GM23338 (cell line): ENCODE measurements around the gene CLSTN2. TPM values are rescaled to one million over a fixed set of nuclear protein-coding genes. Genes with fewer than 3 reads are reported as not detected.
A peak's percentile ranks its signal among the peaks of the same experiment; 100 is the strongest.

ENCODE experiments used
- ATAC-seq: fragments of 200-7000 bp; cut with Tn5 transposase; 3 replicates; pipeline ENCODE4 v1.9.1; 2020
- DNase-seq: peaks from one replicate; pipeline ENCODE4 v3.0.0-alpha.2; 2015; ENCODE audit warnings: low spot score
- H2AFZ ChIP-seq: fragments of 200-600 bp; sonication (generic); 2 replicates; pipeline ENCODE4 v1.8.0; 2016; ENCODE audit warnings: antibody characterized with exemption, mild to moderate bottlenecking, moderate library complexity
- H3F3A ChIP-seq: fragments of 200-600 bp; sonication (generic); replicated peaks from 2 replicates; pipeline ENCODE4 v1.8.0; 2017; ENCODE audit warnings: antibody characterized with exemption, mixed run types, low read depth
- H3K27ac ChIP-seq: fragments of 200-600 bp; sonication (generic); 2 replicates; pipeline ENCODE4 v1.6.1; 2016; ENCODE audit warnings: low read depth
- H3K27me3 ChIP-seq: fragments of 200-600 bp; sonication (generic); 2 replicates; pipeline ENCODE4 v1.8.0; 2016; ENCODE audit warnings: mild to moderate bottlenecking, mixed run types, moderate library complexity; ENCODE audit not compliant: insufficient read depth
- H3K36me3 ChIP-seq: fragments of 200-600 bp; sonication (generic); 2 replicates; pipeline ENCODE4 v1.8.0; 2016; ENCODE audit warnings: mild to moderate bottlenecking; ENCODE audit not compliant: insufficient read depth
- H3K4me1 ChIP-seq: fragments of 200-600 bp; sonication (generic); 2 replicates; pipeline ENCODE4 v1.8.0; 2016; ENCODE audit warnings: mild to moderate bottlenecking, moderate library complexity; ENCODE audit not compliant: insufficient read depth
- H3K4me2 ChIP-seq: fragments of 200-600 bp; sonication (generic); 2 replicates; pipeline ENCODE4 v1.7.1; 2017; ENCODE audit warnings: mixed run types
- H3K4me3 ChIP-seq: fragments of 200-600 bp; sonication (generic); 2 replicates; pipeline ENCODE4 v1.6.1; 2016; ENCODE audit warnings: mixed run types
- H3K79me2 ChIP-seq: fragments of 200-600 bp; sonication (generic); replicated peaks from 2 replicates; pipeline ENCODE4 v1.8.0; 2017; ENCODE audit warnings: mild to moderate bottlenecking; ENCODE audit not compliant: insufficient read depth
- H3K9me2 ChIP-seq: fragments of 200-600 bp; sonication (generic); 2 replicates; pipeline ENCODE4 v1.8.0; 2017; ENCODE audit not compliant: insufficient read depth
- H4K20me1 ChIP-seq: fragments of 200-600 bp; sonication (generic); replicated peaks from 2 replicates; pipeline ENCODE4 v1.8.0; 2017; ENCODE audit warnings: mild to moderate bottlenecking; ENCODE audit not compliant: insufficient read depth
- H3K27ac Mint-ChIP-seq: 2 replicates; pipeline ENCODE4 v1.8.0; 2020; ENCODE audit warnings: inconsistent platforms, mild to moderate bottlenecking, moderate library complexity, mixed read lengths
- H3K27me3 Mint-ChIP-seq: 3 replicates; pipeline ENCODE4 v1.8.0; 2022; ENCODE audit warnings: low read depth, mild to moderate bottlenecking, moderate library complexity, mixed read lengths, inconsistent platforms; ENCODE audit not compliant: insufficient read depth, poor library complexity
- H3K36me3 Mint-ChIP-seq: 3 replicates; pipeline ENCODE4 v1.8.0; 2021; ENCODE audit warnings: low read depth, mild to moderate bottlenecking, inconsistent platforms, moderate library complexity, mixed read lengths
- H3K4me1 Mint-ChIP-seq: 3 replicates; pipeline ENCODE4 v1.8.0; 2020; ENCODE audit warnings: mild to moderate bottlenecking, inconsistent platforms, mixed read lengths
- H3K4me3 Mint-ChIP-seq: 3 replicates; pipeline ENCODE4 v1.8.0; 2021; ENCODE audit warnings: moderate library complexity, mild to moderate bottlenecking, inconsistent platforms, mixed read lengths
- H3K9me3 Mint-ChIP-seq: 3 replicates; pipeline ENCODE4 v1.8.0; 2020; ENCODE audit warnings: moderate library complexity, mild to moderate bottlenecking, inconsistent platforms, mixed read lengths
- CREB1 ChIP-seq: fragments of 250-450 bp; sonication (Bioruptor Pico); IDR thresholded peaks from 2 replicates; pipeline ENCODE4 v1.5.0; 2020; ENCODE audit warnings: low read depth, mild to moderate bottlenecking, moderate library complexity
- ETS1 ChIP-seq: IDR thresholded peaks from 2 replicates; pipeline ENCODE4 v1.6.1; 2016; ENCODE audit warnings: antibody characterized with exemption
- EZH2 ChIP-seq: fragments of 200-600 bp; sonication (generic); IDR thresholded peaks from one replicate; pipeline ENCODE4 v1.8.0; 2017; ENCODE audit warnings: antibody characterized with exemption, mild to moderate bottlenecking, low read depth; ENCODE audit not compliant: unreplicated experiment
- EZH2phosphoT487 ChIP-seq: fragments of 200-600 bp; sonication (generic); IDR thresholded peaks from one replicate; pipeline ENCODE4 v1.8.1; 2018; ENCODE audit warnings: antibody characterized with exemption; ENCODE audit not compliant: unreplicated experiment
- JUNB ChIP-seq: IDR thresholded peaks from one replicate; pipeline ENCODE4 v1.6.1; 2016; ENCODE audit warnings: antibody characterized with exemption; ENCODE audit not compliant: unreplicated experiment
- NANOG ChIP-seq: IDR thresholded peaks from 2 replicates; pipeline ENCODE4 v1.6.1; 2016; ENCODE audit warnings: antibody characterized with exemption, borderline replicate concordance
- POLR2AphosphoS5 ChIP-seq: IDR thresholded peaks from 2 replicates; pipeline ENCODE4 v1.6.1; 2016; ENCODE audit warnings: antibody characterized with exemption, low read depth
- REST ChIP-seq: IDR thresholded peaks from one replicate; pipeline ENCODE4 v1.6.1; 2018; ENCODE audit warnings: antibody characterized with exemption; ENCODE audit not compliant: unreplicated experiment
- STAT1 ChIP-seq: IDR thresholded peaks from one replicate; pipeline ENCODE4 v1.6.1; 2016; ENCODE audit warnings: antibody characterized with exemption; ENCODE audit not compliant: unreplicated experiment
- ZNF114 ChIP-seq: fragments of 250-450 bp; sonication (Bioruptor Pico); IDR thresholded peaks from 2 replicates; pipeline ENCODE4 v1.5.0; 2020; ENCODE audit warnings: mild to moderate bottlenecking, moderate library complexity
- ZNF331 ChIP-seq: fragments of 250-450 bp; sonication (Bioruptor Pico); IDR thresholded peaks from 2 replicates; pipeline ENCODE4 v1.5.0; 2020; ENCODE audit warnings: low read depth, mild to moderate bottlenecking, moderate library complexity
- polyA plus RNA-seq: library from polyadenylated mRNA; unstranded; fragments of >200 nt; fragmentation: Nextera tagmentation; extraction: Ambion mirVana; gene quantifications from 2 replicates; pipeline ENCODE4 v1.2.1, GENCODE V29; 2016
- total RNA-seq: library from RNA; depleted of rRNA; stranded (reverse); fragments of >200 nt; shearing (Covaris generic); gene quantifications from 2 replicates; pipeline ENCODE4 v1.2.3, GENCODE V29; 2014
- TF ChIP-seq, protein P1 (sequence below), 2 experiments: fragments of 200-600 bp in 1 of 2; sonication (generic) in 1 of 2; conservative IDR thresholded peaks; 2 replicates each; pipeline versions ENCODE4 v1.5.1 to v1.6.1; 2016 to 2017; ENCODE audit warnings: antibody characterized with exemption in 2 of 2, low read depth in 2 of 2, mild to moderate bottlenecking in 2 of 2, moderate library complexity in 1 of 2
- TF ChIP-seq, protein P2 (sequence below): fragments of 250-450 bp; sonication (Bioruptor Pico); IDR thresholded peaks from 2 replicates; pipeline ENCODE4 v1.5.0; 2020; ENCODE audit warnings: mild to moderate bottlenecking, moderate library complexity

CLSTN2 gene
- total and polyA plus RNA-seq, 2 experiments from 2014 or later: 0.11 to 0.83 TPM

- Histone ChIP-seq H3K79me2 (no peaks in the 10 kb centered on the region), H3F3A (no peaks in the 10 kb centered on the region), H3K4me3 (no peak overlapping the region), H4K20me1 (no peaks in the 10 kb centered on the region), H3K36me3 (no peaks in the 10 kb centered on the region), H3K9me2 (0 out of 2 replicates have a peak, but pooled peaks cover 6% of the 10 kb centered on the region), H3K27me3 (no peaks in the 10 kb centered on the region), H3K27ac (no peak overlapping the region), H3K4me1 (no peaks in the 10 kb centered on the region), H3K4me2 (no peak overlapping the region), H2AFZ (peak overlapping the region; percentile 85)
- no peaks in the 10 kb centered on the region for H3K36me3 Mint-ChIP-seq
- no peaks in the 10 kb centered on the region for H3K27me3 Mint-ChIP-seq
- H3K27ac Mint-ChIP-seq: peak overlapping the region; percentile 88
- no peak overlapping the region for H3K4me3 Mint-ChIP-seq
- H3K4me1 Mint-ChIP-seq: peaks cover 3% of the 10 kb centered on the region; the same call in 1 of the 3 replicates
- H3K9me3 Mint-ChIP-seq: no peaks in the 10 kb centered on the region
- DNase-seq (peak; percentile 5), ATAC-seq (peak; percentile 48)
- TF ChIP-seq ZNF331 (CRISPR knock-in tag) (no peak), STAT1 (no peak), EZH2phosphoT487 (no peak), EZH2 (no peak), ETS1 (no peak), CREB1 (CRISPR knock-in tag) (no peak), REST (no peak), POLR2AphosphoS5 (no peak), NANOG (no peak), JUNB (no peak), ZNF114 (CRISPR knock-in tag) (no peak)
- TF ChIP-seq, protein P1, sequence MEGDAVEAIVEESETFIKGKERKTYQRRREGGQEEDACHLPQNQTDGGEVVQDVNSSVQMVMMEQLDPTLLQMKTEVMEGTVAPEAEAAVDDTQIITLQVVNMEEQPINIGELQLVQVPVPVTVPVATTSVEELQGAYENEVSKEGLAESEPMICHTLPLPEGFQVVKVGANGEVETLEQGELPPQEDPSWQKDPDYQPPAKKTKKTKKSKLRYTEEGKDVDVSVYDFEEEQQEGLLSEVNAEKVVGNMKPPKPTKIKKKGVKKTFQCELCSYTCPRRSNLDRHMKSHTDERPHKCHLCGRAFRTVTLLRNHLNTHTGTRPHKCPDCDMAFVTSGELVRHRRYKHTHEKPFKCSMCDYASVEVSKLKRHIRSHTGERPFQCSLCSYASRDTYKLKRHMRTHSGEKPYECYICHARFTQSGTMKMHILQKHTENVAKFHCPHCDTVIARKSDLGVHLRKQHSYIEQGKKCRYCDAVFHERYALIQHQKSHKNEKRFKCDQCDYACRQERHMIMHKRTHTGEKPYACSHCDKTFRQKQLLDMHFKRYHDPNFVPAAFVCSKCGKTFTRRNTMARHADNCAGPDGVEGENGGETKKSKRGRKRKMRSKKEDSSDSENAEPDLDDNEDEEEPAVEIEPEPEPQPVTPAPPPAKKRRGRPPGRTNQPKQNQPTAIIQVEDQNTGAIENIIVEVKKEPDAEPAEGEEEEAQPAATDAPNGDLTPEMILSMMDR (conservative IDR thresholded peaks at IDR 0.05; ENCODE audit: low read depth in 2 of 2): no peak
- TF ChIP-seq, protein P2, sequence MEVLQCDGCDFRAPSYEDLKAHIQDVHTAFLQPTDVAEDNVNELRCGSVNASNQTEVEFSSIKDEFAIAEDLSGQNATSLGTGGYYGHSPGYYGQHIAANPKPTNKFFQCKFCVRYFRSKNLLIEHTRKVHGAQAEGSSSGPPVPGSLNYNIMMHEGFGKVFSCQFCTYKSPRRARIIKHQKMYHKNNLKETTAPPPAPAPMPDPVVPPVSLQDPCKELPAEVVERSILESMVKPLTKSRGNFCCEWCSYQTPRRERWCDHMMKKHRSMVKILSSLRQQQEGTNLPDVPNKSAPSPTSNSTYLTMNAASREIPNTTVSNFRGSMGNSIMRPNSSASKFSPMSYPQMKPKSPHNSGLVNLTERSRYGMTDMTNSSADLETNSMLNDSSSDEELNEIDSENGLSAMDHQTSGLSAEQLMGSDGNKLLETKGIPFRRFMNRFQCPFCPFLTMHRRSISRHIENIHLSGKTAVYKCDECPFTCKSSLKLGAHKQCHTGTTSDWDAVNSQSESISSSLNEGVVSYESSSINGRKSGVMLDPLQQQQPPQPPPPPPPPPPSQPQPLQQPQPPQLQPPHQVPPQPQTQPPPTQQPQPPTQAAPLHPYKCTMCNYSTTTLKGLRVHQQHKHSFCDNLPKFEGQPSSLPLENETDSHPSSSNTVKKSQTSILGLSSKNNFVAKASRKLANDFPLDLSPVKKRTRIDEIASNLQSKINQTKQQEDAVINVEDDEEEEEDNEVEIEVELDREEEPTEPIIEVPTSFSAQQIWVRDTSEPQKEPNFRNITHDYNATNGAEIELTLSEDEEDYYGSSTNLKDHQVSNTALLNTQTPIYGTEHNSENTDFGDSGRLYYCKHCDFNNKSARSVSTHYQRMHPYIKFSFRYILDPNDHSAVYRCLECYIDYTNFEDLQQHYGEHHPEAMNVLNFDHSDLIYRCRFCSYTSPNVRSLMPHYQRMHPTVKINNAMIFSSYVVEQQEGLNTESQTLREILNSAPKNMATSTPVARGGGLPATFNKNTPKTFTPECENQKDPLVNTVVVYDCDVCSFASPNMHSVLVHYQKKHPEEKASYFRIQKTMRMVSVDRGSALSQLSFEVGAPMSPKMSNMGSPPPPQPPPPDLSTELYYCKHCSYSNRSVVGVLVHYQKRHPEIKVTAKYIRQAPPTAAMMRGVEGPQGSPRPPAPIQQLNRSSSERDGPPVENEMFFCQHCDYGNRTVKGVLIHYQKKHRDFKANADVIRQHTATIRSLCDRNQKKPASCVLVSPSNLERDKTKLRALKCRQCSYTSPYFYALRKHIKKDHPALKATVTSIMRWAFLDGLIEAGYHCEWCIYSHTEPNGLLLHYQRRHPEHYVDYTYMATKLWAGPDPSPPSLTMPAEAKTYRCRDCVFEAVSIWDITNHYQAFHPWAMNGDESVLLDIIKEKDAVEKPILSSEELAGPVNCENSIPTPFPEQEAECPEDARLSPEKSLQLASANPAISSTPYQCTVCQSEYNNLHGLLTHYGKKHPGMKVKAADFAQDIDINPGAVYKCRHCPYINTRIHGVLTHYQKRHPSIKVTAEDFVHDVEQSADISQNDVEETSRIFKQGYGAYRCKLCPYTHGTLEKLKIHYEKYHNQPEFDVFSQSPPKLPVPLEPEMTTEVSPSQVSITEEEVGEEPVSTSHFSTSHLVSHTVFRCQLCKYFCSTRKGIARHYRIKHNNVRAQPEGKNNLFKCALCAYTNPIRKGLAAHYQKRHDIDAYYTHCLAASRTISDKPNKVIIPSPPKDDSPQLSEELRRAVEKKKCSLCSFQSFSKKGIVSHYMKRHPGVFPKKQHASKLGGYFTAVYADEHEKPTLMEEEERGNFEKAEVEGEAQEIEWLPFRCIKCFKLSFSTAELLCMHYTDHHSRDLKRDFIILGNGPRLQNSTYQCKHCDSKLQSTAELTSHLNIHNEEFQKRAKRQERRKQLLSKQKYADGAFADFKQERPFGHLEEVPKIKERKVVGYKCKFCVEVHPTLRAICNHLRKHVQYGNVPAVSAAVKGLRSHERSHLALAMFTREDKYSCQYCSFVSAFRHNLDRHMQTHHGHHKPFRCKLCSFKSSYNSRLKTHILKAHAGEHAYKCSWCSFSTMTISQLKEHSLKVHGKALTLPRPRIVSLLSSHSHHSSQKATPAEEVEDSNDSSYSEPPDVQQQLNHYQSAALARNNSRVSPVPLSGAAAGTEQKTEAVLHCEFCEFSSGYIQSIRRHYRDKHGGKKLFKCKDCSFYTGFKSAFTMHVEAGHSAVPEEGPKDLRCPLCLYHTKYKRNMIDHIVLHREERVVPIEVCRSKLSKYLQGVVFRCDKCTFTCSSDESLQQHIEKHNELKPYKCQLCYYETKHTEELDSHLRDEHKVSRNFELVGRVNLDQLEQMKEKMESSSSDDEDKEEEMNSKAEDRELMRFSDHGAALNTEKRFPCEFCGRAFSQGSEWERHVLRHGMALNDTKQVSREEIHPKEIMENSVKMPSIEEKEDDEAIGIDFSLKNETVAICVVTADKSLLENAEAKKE (CRISPR knock-in tag): no peak
Measured at GRCh38 chr3:140391061-140391460, 456.1 kb downstream of the CLSTN2 start.
